SK-N-SH (cell line): Measurements from ENCODE around the gene CYTH4. TPM values are rescaled to one million over a fixed set of nuclear protein-coding genes. Genes with fewer than 3 reads are reported as not detected.

Experiments
- CTCF ChIA-PET: fragments of 300-600, 350-600 bp; formaldehyde crosslinking; extraction: SDS; loops from one replicate; lab custom pipeline; 2021; lab: Yijun Ruan, JAX
- POLR2A ChIA-PET: fragments of 350-600 bp; sonication (Branson Sonifier 250); formaldehyde crosslinking; extraction: SDS; loops from one replicate; lab custom pipeline; 2020; ENCODE audit warnings: antibody characterized with exemption, inconsistent platforms; lab: Yijun Ruan, JAX
- DNase-seq: peaks from one replicate; pipeline ENCODE4 v3.0.0; 2012
- H2AFZ ChIP-seq: fragments of 200-600 bp; sonication (generic); 2 replicates; pipeline ENCODE4 v1.8.1; 2016; ENCODE audit warnings: antibody characterized with exemption, mild to moderate bottlenecking, low read depth
- H3F3A ChIP-seq: fragments of 200-600 bp; sonication (generic); replicated peaks from 2 replicates; pipeline ENCODE3; 2016; ENCODE audit warnings: antibody characterized with exemption, mild to moderate bottlenecking; ENCODE audit not compliant: insufficient read depth
- H3K27ac ChIP-seq, 2 experiments: fragments of 200-500 bp in 1 of 2; fragments of 200-600 bp in 1 of 2; sonication (Bioruptor generic) in 1 of 2; sonication (generic), shearing (Covaris generic) in 1 of 2; 2 replicates each; pipeline versions ENCODE4 v1.5.1 to v1.6.1; 2014 to 2016; ENCODE audit warnings: low read depth in 2 of 2, inconsistent platforms in 1 of 2, low read length in 1 of 2, mild to moderate bottlenecking in 1 of 2, mixed read lengths in 1 of 2
- H3K27me3 ChIP-seq: fragments of 200-600 bp; sonication (generic), shearing (Covaris generic); 2 replicates; pipeline ENCODE4 v1.6.1; 2016; ENCODE audit warnings: mixed run types; ENCODE audit not compliant: insufficient read depth
- H3K36me3 ChIP-seq, 2 experiments: fragments of 200-500 bp in 1 of 2; fragments of 200-600 bp in 1 of 2; sonication (Bioruptor generic) in 1 of 2; sonication (generic) in 1 of 2; replicated peaks in 1 of 2; 2 replicates each; pipeline versions ENCODE3 to v1.5.1; 2014 to 2016; ENCODE audit warnings: low read length in 1 of 2, mild to moderate bottlenecking in 1 of 2; ENCODE audit not compliant: insufficient read depth in 2 of 2, control insufficient read depth in 1 of 2
- H3K4me1 ChIP-seq, 2 experiments: fragments of 200-500 bp in 1 of 2; fragments of 200-600 bp in 1 of 2; sonication (Bioruptor generic) in 1 of 2; sonication (generic), shearing (Covaris generic) in 1 of 2; 2 replicates each; pipeline versions ENCODE4 v1.5.1 to v1.6.1; 2014 to 2016; ENCODE audit warnings: low read depth in 1 of 2, low read length in 1 of 2, mixed run types in 1 of 2; ENCODE audit not compliant: insufficient read depth in 2 of 2, control insufficient read depth in 1 of 2
- H3K4me2 ChIP-seq: fragments of 200-600 bp; sonication (generic), shearing (Covaris generic); 2 replicates; pipeline ENCODE4 v1.6.1; 2017; ENCODE audit warnings: mixed run types
- H3K4me3 ChIP-seq, 2 experiments: fragments of 200-500 bp in 1 of 2; fragments of 200-600 bp in 1 of 2; sonication (Bioruptor generic) in 1 of 2; sonication (generic), shearing (Covaris generic) in 1 of 2; 2 replicates each; pipeline versions ENCODE4 v1.5.1 to v1.8.1; 2014 to 2016; ENCODE audit warnings: low read depth in 2 of 2, inconsistent platforms in 1 of 2, low read length in 1 of 2, mild to moderate bottlenecking in 1 of 2, mixed read lengths in 1 of 2, moderate library complexity in 1 of 2
- H3K79me2 ChIP-seq: fragments of 200-600 bp; sonication (generic); 2 replicates; pipeline ENCODE4 v1.8.1; 2017; ENCODE audit warnings: mild to moderate bottlenecking; ENCODE audit not compliant: insufficient read depth
- H3K9ac ChIP-seq: fragments of 200-600 bp; sonication (generic); 2 replicates; pipeline ENCODE4 v1.6.1; 2017; ENCODE audit warnings: mixed run types
- H3K9me2 ChIP-seq: fragments of 200-600 bp; sonication (generic); 2 replicates; pipeline ENCODE4 v1.6.1; 2017; ENCODE audit warnings: mixed run types
- H3K9me3 ChIP-seq: fragments of 200-600 bp; sonication (generic); 2 replicates; pipeline ENCODE4 v1.6.1; 2017; ENCODE audit warnings: mixed run types, mild to moderate bottlenecking, moderate library complexity
- H4K20me1 ChIP-seq: fragments of 200-600 bp; sonication (generic); 2 replicates; pipeline ENCODE4 v1.6.1; 2017; ENCODE audit warnings: mild to moderate bottlenecking, mixed run types; ENCODE audit not compliant: insufficient read depth
- ELF1 ChIP-seq: IDR thresholded peaks from 2 replicates; pipeline ENCODE4 v1.4.0; 2012
- EZH2phosphoT487 ChIP-seq: fragments of 200-600 bp; sonication (generic); IDR thresholded peaks from 2 replicates; pipeline ENCODE4 v1.6.1; 2017; ENCODE audit warnings: low read depth, mixed run types, mild to moderate bottlenecking, antibody characterized with exemption, moderate library complexity, borderline replicate concordance
- FOXM1 ChIP-seq: IDR thresholded peaks from 2 replicates; pipeline ENCODE4 v1.4.0; 2012; ENCODE audit warnings: low read depth, mild to moderate bottlenecking
- MEF2A ChIP-seq: IDR thresholded peaks from 2 replicates; pipeline ENCODE4 v1.4.0; 2012; ENCODE audit warnings: low read depth, borderline replicate concordance
- MXI1 ChIP-seq: IDR thresholded peaks from 2 replicates; pipeline ENCODE4 v1.6.1; 2012; ENCODE audit warnings: mild to moderate bottlenecking, low read depth, low read length, improper control_type of control experiment
- POLR2AphosphoS5 ChIP-seq: IDR thresholded peaks from 2 replicates; pipeline ENCODE4 v1.6.1; 2012; ENCODE audit warnings: low read depth, low read length
- RCOR1 ChIP-seq: fragments of 150-350 bp; IDR thresholded peaks from 2 replicates; pipeline ENCODE4 v1.6.1; 2017; ENCODE audit warnings: antibody characterized with exemption, low read length
- RXRA ChIP-seq: IDR thresholded peaks from 2 replicates; pipeline ENCODE4 v1.4.0; 2012; ENCODE audit warnings: low read depth, mild to moderate bottlenecking, borderline replicate concordance
- SMC3 ChIP-seq: IDR thresholded peaks from 2 replicates; pipeline ENCODE4 v1.6.1; 2012; ENCODE audit warnings: low read depth, low read length, improper control_type of control experiment
- TEAD4 ChIP-seq: IDR thresholded peaks from 2 replicates; pipeline ENCODE4 v1.4.0; 2012; ENCODE audit warnings: mild to moderate bottlenecking, borderline replicate concordance; ENCODE audit not compliant: insufficient read depth
- WGBS: methylation state at CpG from one replicate; pipeline ENCODE4 v1.1.6; 2017; ENCODE audit warnings: low lambda C conversion rate; 5-methylcytosine and 5-hydroxymethylcytosine counted together
- polyA plus RNA-seq, 3 experiments: library from polyadenylated mRNA; depleted of rRNA; stranded (reverse); fragments of >200 nt; gene quantifications; 2 replicates each; pipeline ENCODE4 v1.2.3, GENCODE V29; 2012
- TF ChIP-seq, protein P1 (sequence below): IDR thresholded peaks from 2 replicates; pipeline ENCODE4 v1.4.0; 2012; ENCODE audit warnings: low read depth, borderline replicate concordance
- TF ChIP-seq, protein P2 (sequence below): fragments of 150-350 bp; IDR thresholded peaks from 2 replicates; pipeline ENCODE4 v1.6.1; 2017; ENCODE audit warnings: antibody characterized with exemption, low read length, low read depth, borderline replicate concordance
- TF ChIP-seq, protein P3 (sequence below): IDR thresholded peaks from 2 replicates; pipeline ENCODE4 v1.4.0; 2012; ENCODE audit warnings: low read depth
- TF ChIP-seq, protein P4 (sequence below): IDR thresholded peaks from 2 replicates; pipeline ENCODE4 v1.4.0; 2012; ENCODE audit warnings: low read depth, borderline replicate concordance

Gene CYTH4
- polyA plus RNA-seq, 1 of the 3 experiments (the other 2 are of a cell fraction): 0.07 TPM

DNA sequence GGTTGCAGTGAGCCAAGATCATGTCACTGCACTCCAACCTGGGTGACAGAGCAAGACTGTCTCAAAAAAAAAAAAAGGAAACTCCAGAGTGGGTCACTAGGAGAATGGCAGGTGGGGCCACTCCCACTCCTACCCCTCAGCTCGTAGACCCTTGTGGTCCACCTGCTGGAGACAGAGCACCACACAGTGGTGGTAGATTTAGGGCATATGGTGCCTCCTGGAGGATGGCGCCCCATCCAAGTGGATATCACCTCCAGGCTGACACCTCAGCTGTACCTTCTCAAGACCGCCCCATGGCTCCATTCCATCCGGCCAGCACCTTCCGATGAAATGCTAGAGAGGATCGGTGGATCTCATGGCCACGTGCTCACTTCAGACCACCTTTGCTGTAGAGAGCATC, 6.2 kb downstream of the CYTH4 start:
- Histone ChIP-seq H3K36me3 (no peaks in the 10 kb centered on the region), H3K79me2 (no peaks in the 10 kb centered on the region), H3K9me2 (no peaks in the 10 kb centered on the region), H3F3A (no peaks in the 10 kb centered on the region), H4K20me1 (no peaks in the 10 kb centered on the region), H3K4me3 (no peak overlapping the region), H2AFZ (no peak overlapping the region), H3K4me2 (no peak overlapping the region), H3K27me3 (no peaks in the 10 kb centered on the region), H3K9me3 (no peaks in the 10 kb centered on the region), H3K9ac (no peak overlapping the region), H3K27ac (no peak overlapping the region)
- ChIA-PET POLR2A (no interaction called here), CTCF (no interaction called here)
- no peak for DNase-seq
- WGBS: 68% methylated on average over 3 of the region's 7 CpGs
- TF ChIP-seq, protein P1, sequence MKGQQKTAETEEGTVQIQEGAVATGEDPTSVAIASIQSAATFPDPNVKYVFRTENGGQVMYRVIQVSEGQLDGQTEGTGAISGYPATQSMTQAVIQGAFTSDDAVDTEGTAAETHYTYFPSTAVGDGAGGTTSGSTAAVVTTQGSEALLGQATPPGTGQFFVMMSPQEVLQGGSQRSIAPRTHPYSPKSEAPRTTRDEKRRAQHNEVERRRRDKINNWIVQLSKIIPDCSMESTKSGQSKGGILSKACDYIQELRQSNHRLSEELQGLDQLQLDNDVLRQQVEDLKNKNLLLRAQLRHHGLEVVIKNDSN: no peak
- no peak for TF ChIP-seq TEAD4
- TF ChIP-seq SMC3: no peak
- TF ChIP-seq, protein P2, sequence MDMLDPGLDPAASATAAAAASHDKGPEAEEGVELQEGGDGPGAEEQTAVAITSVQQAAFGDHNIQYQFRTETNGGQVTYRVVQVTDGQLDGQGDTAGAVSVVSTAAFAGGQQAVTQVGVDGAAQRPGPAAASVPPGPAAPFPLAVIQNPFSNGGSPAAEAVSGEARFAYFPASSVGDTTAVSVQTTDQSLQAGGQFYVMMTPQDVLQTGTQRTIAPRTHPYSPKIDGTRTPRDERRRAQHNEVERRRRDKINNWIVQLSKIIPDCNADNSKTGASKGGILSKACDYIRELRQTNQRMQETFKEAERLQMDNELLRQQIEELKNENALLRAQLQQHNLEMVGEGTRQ: no peak
- TF ChIP-seq RXRA: no peak
- TF ChIP-seq, protein P3, sequence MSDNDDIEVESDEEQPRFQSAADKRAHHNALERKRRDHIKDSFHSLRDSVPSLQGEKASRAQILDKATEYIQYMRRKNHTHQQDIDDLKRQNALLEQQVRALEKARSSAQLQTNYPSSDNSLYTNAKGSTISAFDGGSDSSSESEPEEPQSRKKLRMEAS: no peak
- TF ChIP-seq, all 33 proteins: peak for 0
- no peaks in the 10 kb centered on the region for H3K4me1 ChIP-seq

DNA sequence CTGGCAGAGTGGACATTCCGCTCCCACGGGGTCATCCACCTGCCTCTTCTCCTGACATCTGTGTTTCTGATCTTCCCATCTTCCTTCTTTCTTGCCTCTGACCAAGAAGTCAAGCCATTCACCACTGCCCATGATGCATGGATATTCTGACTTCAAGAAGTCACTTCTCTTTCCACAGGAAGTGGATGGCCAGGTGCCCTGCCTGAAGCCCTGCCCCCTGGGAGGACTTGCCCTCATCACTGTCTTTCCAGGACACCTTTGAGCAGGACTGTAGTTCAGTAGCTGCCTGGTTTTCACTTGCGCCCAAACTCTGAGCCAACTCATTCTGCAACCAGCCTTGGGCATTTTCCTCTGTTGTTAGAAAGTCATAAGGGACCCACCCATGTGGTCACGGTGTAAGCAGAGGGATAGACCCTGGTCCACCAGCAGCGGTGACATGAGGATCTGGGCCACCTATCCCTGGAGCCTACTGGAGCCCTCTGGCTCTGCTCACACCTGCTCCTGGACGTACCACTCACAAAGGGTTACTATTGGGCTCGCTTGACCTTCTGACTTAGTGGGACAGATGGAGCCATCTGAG, 6.9 kb downstream of the CYTH4 start:
- H3K9me3 ChIP-seq: no peaks in the 10 kb centered on the region
- 72% methylated on average over 6 of the region's 7 CpGs for WGBS
- H3K27ac ChIP-seq: no peak overlapping the region
- TF ChIP-seq POLR2AphosphoS5 (no peak), EZH2phosphoT487 (no peak), ELF1 (no peak), FOXM1 (no peak), MXI1 (no peak), RCOR1 (no peak), MEF2A (no peak)
- TF ChIP-seq, protein P4, sequence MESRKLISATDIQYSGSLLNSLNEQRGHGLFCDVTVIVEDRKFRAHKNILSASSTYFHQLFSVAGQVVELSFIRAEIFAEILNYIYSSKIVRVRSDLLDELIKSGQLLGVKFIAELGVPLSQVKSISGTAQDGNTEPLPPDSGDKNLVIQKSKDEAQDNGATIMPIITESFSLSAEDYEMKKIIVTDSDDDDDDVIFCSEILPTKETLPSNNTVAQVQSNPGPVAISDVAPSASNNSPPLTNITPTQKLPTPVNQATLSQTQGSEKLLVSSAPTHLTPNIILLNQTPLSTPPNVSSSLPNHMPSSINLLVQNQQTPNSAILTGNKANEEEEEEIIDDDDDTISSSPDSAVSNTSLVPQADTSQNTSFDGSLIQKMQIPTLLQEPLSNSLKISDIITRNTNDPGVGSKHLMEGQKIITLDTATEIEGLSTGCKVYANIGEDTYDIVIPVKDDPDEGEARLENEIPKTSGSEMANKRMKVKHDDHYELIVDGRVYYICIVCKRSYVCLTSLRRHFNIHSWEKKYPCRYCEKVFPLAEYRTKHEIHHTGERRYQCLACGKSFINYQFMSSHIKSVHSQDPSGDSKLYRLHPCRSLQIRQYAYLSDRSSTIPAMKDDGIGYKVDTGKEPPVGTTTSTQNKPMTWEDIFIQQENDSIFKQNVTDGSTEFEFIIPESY: no peak
- TF ChIP-seq, protein P1: no peak
- H3K9ac ChIP-seq: no peak overlapping the region
- H4K20me1 ChIP-seq: no peaks in the 10 kb centered on the region
- no peaks in the 10 kb centered on the region for H3K4me1 ChIP-seq
- no peak overlapping the region for H3K4me2 ChIP-seq
- ChIA-PET POLR2A (no interaction called here), CTCF (no interaction called here)
- H3K79me2 ChIP-seq: no peaks in the 10 kb centered on the region
- no peaks in the 10 kb centered on the region for H3K9me2 ChIP-seq
- no peak overlapping the region for H3K4me3 ChIP-seq
- DNase-seq: no peak
- no peak overlapping the region for H2AFZ ChIP-seq
- no peaks in the 10 kb centered on the region for H3K36me3 ChIP-seq
- no peaks in the 10 kb centered on the region for H3K27me3 ChIP-seq
- H3F3A ChIP-seq: no peaks in the 10 kb centered on the region
